IMR-90 (cell line): ENCODE results near the gene SPINK4. TPM values are rescaled to one million over a fixed set of nuclear protein-coding genes. Genes with fewer than 3 reads are reported as not detected.

Experiments used
- ATAC-seq: fragments of 200-7000 bp; cut with Tn5 transposase; 2 replicates; pipeline ENCODE4 v1.9.1; 2020; ENCODE audit warnings: low read depth, mild to moderate bottlenecking, moderate library complexity
- BruUV-seq: library from RNA; stranded (reverse); fragments of 400-500 nt; replicated peaks from 2 replicates; lab custom pipeline; 2021; lab: Mats Ljungman, UMichigan
- CTCF ChIA-PET: fragments of 300-600 bp; formaldehyde crosslinking; extraction: SDS; loops from one replicate; lab custom pipeline; 2021; ENCODE audit warnings: antibody characterized with exemption; lab: Yijun Ruan, JAX
- POLR2A ChIA-PET: fragments of 300-600 bp; sonication (Branson Sonifier 250); formaldehyde crosslinking; loops from one replicate; lab custom pipeline; 2022; ENCODE audit warnings: antibody characterized with exemption; ENCODE audit not compliant: unreplicated experiment; lab: Charles Lee
- DNase-seq: peaks from one replicate; pipeline ENCODE4 v3.0.0; 2013
- H2AFZ ChIP-seq: replicated peaks from 2 replicates; pipeline ENCODE3; 2013; ENCODE audit warnings: low read length, mild to moderate bottlenecking; ENCODE audit not compliant: poor library complexity
- H2AK5ac ChIP-seq: 2 replicates; pipeline ENCODE4 v1.6.1; 2013; ENCODE audit warnings: low read depth, low read length, inconsistent platforms
- H2AK9ac ChIP-seq: replicated peaks from 2 replicates; pipeline ENCODE3; 2013; ENCODE audit warnings: mild to moderate bottlenecking, low read depth, low read length, moderate library complexity; ENCODE audit not compliant: poor library complexity
- H2BK120ac ChIP-seq: 2 replicates; pipeline ENCODE4 v1.6.1; 2013; ENCODE audit warnings: low read depth, low read length, inconsistent platforms
- H2BK15ac ChIP-seq: 3 replicates; pipeline ENCODE4 v1.6.1; 2013; ENCODE audit warnings: low read depth, low read length, inconsistent platforms
- H2BK20ac ChIP-seq: 2 replicates; pipeline ENCODE4 v1.6.1; 2013; ENCODE audit warnings: low read depth, mild to moderate bottlenecking, inconsistent platforms, low read length, moderate library complexity
- H2BK5ac ChIP-seq: 2 replicates; pipeline ENCODE4 v1.6.1; 2013; ENCODE audit warnings: mild to moderate bottlenecking, low read depth, low read length, inconsistent platforms; ENCODE audit not compliant: poor library complexity, severe bottlenecking
- H3K14ac ChIP-seq: replicated peaks from 2 replicates; pipeline ENCODE4 v1.6.1; 2013; ENCODE audit warnings: low read depth, low read length, inconsistent platforms
- H3K18ac ChIP-seq: 2 replicates; pipeline ENCODE4 v1.6.1; 2013; ENCODE audit warnings: low read depth, low read length, control low read depth
- H3K23ac ChIP-seq: 2 replicates; pipeline ENCODE4 v1.6.1; 2013; ENCODE audit warnings: low read depth, low read length, inconsistent platforms
- H3K27ac ChIP-seq: 2 replicates; pipeline ENCODE4 v1.5.1; 2013; ENCODE audit warnings: mild to moderate bottlenecking, control low read depth, low read length; ENCODE audit not compliant: insufficient read depth
- H3K27me3 ChIP-seq: 2 replicates; pipeline ENCODE4 v1.6.1; 2013; ENCODE audit warnings: low read length; ENCODE audit not compliant: control insufficient read depth, insufficient read depth
- H3K36me3 ChIP-seq: 2 replicates; pipeline ENCODE4 v1.6.1; 2013; ENCODE audit warnings: low read length, mixed read lengths; ENCODE audit not compliant: control insufficient read depth, insufficient read depth
- H3K4ac ChIP-seq: 2 replicates; pipeline ENCODE4 v1.6.1; 2013; ENCODE audit warnings: low read depth, low read length, inconsistent platforms
- H3K4me1 ChIP-seq: 2 replicates; pipeline ENCODE4 v1.6.1; 2013; ENCODE audit warnings: low read length, mixed read lengths; ENCODE audit not compliant: control insufficient read depth, insufficient read depth
- H3K4me2 ChIP-seq: 2 replicates; pipeline ENCODE4 v1.6.1; 2013; ENCODE audit warnings: low read depth, mild to moderate bottlenecking, control low read depth, low read length, moderate library complexity
- H3K4me3 ChIP-seq: 2 replicates; pipeline ENCODE4 v1.5.1; 2013; ENCODE audit warnings: low read depth, mild to moderate bottlenecking, control low read depth, low read length, moderate library complexity; ENCODE audit not compliant: insufficient read depth
- H3K56ac ChIP-seq: 2 replicates; pipeline ENCODE4 v1.6.1; 2013; ENCODE audit warnings: low read length, inconsistent platforms; ENCODE audit not compliant: insufficient read depth; ENCODE audit errors: extremely low read depth
- H3K79me1 ChIP-seq, 2 experiments: 2 replicates each; pipeline ENCODE4 v1.6.1; 2013; ENCODE audit warnings: low read length in 2 of 2, inconsistent platforms in 1 of 2, low read depth in 1 of 2
- H3K9ac ChIP-seq: 2 replicates; pipeline ENCODE4 v1.6.1; 2013; ENCODE audit warnings: low read depth, low read length, control low read depth
- H3K9me1 ChIP-seq: 2 replicates; pipeline ENCODE4 v1.6.1; 2013; ENCODE audit warnings: low read length, inconsistent platforms; ENCODE audit not compliant: insufficient read depth
- H3K9me3 ChIP-seq: 2 replicates; pipeline ENCODE4 v1.6.1; 2013; ENCODE audit warnings: low read length; ENCODE audit not compliant: control insufficient read depth, insufficient read depth
- H4K20me1 ChIP-seq: 2 replicates; pipeline ENCODE4 v1.6.1; 2013; ENCODE audit warnings: low read length, inconsistent platforms; ENCODE audit not compliant: insufficient read depth
- H4K5ac ChIP-seq: 2 replicates; pipeline ENCODE4 v1.6.1; 2013; ENCODE audit warnings: mild to moderate bottlenecking, low read depth, low read length, control low read depth
- H4K8ac ChIP-seq, 2 experiments: 2 replicates each; pipeline ENCODE4 v1.6.1; 2013; ENCODE audit warnings: low read depth in 2 of 2, low read length in 2 of 2, control low read depth in 1 of 2, inconsistent platforms in 1 of 2
- H4K91ac ChIP-seq: 2 replicates; pipeline ENCODE4 v1.6.1; 2013; ENCODE audit warnings: low read depth, low read length, inconsistent platforms; ENCODE audit not compliant: insufficient read depth
- BHLHE40 ChIP-seq: fragments of 150-350 bp; IDR thresholded peaks from 2 replicates; pipeline ENCODE4 v1.6.1; 2016; ENCODE audit warnings: mild to moderate bottlenecking, low read depth, low read length
- CEBPB ChIP-seq: IDR thresholded peaks from 2 replicates; pipeline ENCODE4 v1.6.1; 2012; ENCODE audit warnings: low read depth, low read length, improper control_type of control experiment
- CHD1 ChIP-seq: IDR thresholded peaks from 2 replicates; pipeline ENCODE4 v1.6.1; 2012; ENCODE audit warnings: low read depth, low read length, improper control_type of control experiment
- FOS ChIP-seq: fragments of 150-350 bp; IDR thresholded peaks from 2 replicates; pipeline ENCODE4 v1.6.1; 2016; ENCODE audit warnings: low read depth, low read length
- MAFK ChIP-seq: IDR thresholded peaks from 2 replicates; pipeline ENCODE4 v1.6.1; 2012; ENCODE audit warnings: low read depth, low read length, improper control_type of control experiment
- MAZ ChIP-seq: IDR thresholded peaks from 2 replicates; pipeline ENCODE4 v1.6.1; 2012; ENCODE audit warnings: low read depth, mild to moderate bottlenecking, low read length, improper control_type of control experiment, moderate library complexity, borderline replicate concordance
- MXI1 ChIP-seq: IDR thresholded peaks from 2 replicates; pipeline ENCODE4 v1.6.1; 2012; ENCODE audit warnings: low read depth, mild to moderate bottlenecking, low read length, moderate library complexity, borderline replicate concordance
- NFE2L2 ChIP-seq: fragments of 150-350 bp; IDR thresholded peaks from 2 replicates; pipeline ENCODE4 v1.6.1; 2016; ENCODE audit warnings: low read depth, mild to moderate bottlenecking, low read length
- POLR2A ChIP-seq: IDR thresholded peaks from 2 replicates; pipeline ENCODE4 v1.6.1; 2012; ENCODE audit warnings: mild to moderate bottlenecking, low read depth, low read length
- RCOR1 ChIP-seq: IDR thresholded peaks from 2 replicates; pipeline ENCODE4 v1.6.1; 2012; ENCODE audit warnings: mild to moderate bottlenecking, low read length, improper control_type of control experiment; ENCODE audit not compliant: insufficient replicate concordance
- RFX5 ChIP-seq: IDR thresholded peaks from 2 replicates; pipeline ENCODE4 v1.8.0; 2012; ENCODE audit warnings: low read depth, mild to moderate bottlenecking, low read length, moderate library complexity
- SMC3 ChIP-seq: fragments of 150-350 bp; IDR thresholded peaks from 2 replicates; pipeline ENCODE4 v1.6.1; 2016; ENCODE audit warnings: low read depth, mild to moderate bottlenecking, antibody characterized with exemption, low read length, moderate library complexity
- WGBS, 2 experiments: methylation state at CpG; one replicate each; pipeline versions ENCODE4 v1.1.5 to v1.1.7; 2013; ENCODE audit warnings: missing lambda C conversion rate in 2 of 2; ENCODE audit not compliant: insufficient read length in 1 of 2; ENCODE audit errors: extremely low coverage in 2 of 2; 5-methylcytosine and 5-hydroxymethylcytosine counted together
- dilution Hi-C: fragments of 300-500 bp; cut with HindIII; formaldehyde crosslinking; loops from one replicate; pipeline ENCODE4 v1.14.3; 2018; ENCODE audit warnings: low sequenced_read_pairs; ENCODE audit not compliant: unreplicated experiment
- in situ Hi-C: fragments of 300-500 bp; cut with MboI; formaldehyde crosslinking; loops from 3 replicates; pipeline ENCODE4 v1.14.3; 2019; ENCODE audit warnings: low sequenced_read_pairs, inconsistent platforms, mixed read lengths
- intact Hi-C: fragments of 100-400 bp; cut with micrococcal nuclease; formaldehyde crosslinking; loops from 2 replicates; pipeline ENCODE4 v1.10.0; 2022
- polyA plus RNA-seq, 3 experiments: library from polyadenylated mRNA; depleted of rRNA; stranded (reverse); fragments of >200 nt; gene quantifications; 2 replicates each; pipeline ENCODE4 v1.2.3, GENCODE V29; 2012; ENCODE audit warnings: low replicate concordance in 1 of 3
- total RNA-seq: library from RNA; depleted of rRNA; stranded (reverse); fragments of >200 nt; gene quantifications from 2 replicates; pipeline ENCODE4 v1.2.3, GENCODE V29; 2012
- TF ChIP-seq, protein P1 (sequence below): fragments of 150-350 bp; IDR thresholded peaks from 2 replicates; pipeline ENCODE4 v1.6.1; 2016; ENCODE audit warnings: low read depth, mild to moderate bottlenecking, low read length, moderate library complexity, borderline replicate concordance
- TF ChIP-seq, protein P2 (sequence below): fragments of 150-350 bp; IDR thresholded peaks from 2 replicates; pipeline ENCODE4 v1.6.1; 2017; ENCODE audit warnings: mild to moderate bottlenecking, antibody characterized with exemption, low read length, low read depth

The SPINK4 gene
- total and polyA plus RNA-seq, 2 of the 4 experiments (the other 2 are of a cell fraction): not detected

DNA sequence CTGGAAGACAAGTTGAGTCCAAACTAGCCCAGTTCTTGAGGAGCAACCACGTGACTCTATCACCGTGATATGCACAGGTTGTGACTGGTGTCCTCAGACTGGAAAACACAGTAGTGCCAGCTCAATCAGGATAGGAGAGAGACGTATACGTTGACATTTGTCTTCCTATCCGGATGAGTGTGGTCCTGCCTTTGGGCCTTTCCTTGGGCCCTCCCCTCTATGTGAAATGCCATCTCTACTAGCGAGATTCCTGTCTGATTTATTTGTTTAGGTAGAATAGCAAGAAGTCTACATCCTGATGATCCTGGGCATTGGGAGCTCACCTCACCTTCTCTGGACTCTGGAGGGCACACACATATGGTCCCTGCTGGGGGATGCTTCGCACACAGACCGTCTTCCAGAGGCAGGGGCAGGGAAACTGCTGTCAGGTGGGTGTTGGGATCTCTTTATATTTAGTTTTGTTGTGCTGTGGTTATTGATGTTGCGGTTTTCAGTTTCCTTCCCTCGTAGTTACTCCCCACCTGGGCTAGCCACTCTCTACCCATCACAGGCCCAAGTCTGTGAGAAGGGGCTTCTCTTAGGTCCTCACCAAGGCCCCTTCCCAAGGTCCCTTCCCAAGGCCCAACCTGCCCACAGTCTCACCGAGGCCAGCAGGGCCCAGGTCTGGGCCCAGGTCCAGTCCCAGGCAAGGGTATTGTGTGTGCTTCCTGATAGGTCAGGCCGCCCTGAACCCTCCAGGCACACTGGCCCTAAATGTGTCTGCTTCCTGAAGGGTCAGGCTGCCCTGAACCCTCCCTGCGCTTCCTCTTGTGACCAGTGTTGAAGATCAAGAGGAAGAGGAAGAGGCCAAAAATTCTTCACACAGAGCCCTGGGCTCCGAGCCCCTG lies 19.0 kb upstream of the SPINK4 start:
- ATAC-seq: no peak
- BruUV-seq: no TSS peak
- H3K4me1 ChIP-seq: peaks cover 4% of the 10 kb centered on the region
- TF ChIP-seq SMC3: no peak
- TF ChIP-seq MAFK: no peak
- TF ChIP-seq FOS: no peak
- TF ChIP-seq CHD1: no peak
- TF ChIP-seq POLR2A: no peak
- TF ChIP-seq RCOR1: no peak
- no peak for TF ChIP-seq BHLHE40
- TF ChIP-seq, protein P1, sequence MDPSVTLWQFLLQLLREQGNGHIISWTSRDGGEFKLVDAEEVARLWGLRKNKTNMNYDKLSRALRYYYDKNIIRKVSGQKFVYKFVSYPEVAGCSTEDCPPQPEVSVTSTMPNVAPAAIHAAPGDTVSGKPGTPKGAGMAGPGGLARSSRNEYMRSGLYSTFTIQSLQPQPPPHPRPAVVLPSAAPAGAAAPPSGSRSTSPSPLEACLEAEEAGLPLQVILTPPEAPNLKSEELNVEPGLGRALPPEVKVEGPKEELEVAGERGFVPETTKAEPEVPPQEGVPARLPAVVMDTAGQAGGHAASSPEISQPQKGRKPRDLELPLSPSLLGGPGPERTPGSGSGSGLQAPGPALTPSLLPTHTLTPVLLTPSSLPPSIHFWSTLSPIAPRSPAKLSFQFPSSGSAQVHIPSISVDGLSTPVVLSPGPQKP: no peak
- no peak for TF ChIP-seq NFE2L2
- no peak for TF ChIP-seq CEBPB
- no peak for TF ChIP-seq MXI1
- no peak for TF ChIP-seq RFX5
- TF ChIP-seq, protein P2, sequence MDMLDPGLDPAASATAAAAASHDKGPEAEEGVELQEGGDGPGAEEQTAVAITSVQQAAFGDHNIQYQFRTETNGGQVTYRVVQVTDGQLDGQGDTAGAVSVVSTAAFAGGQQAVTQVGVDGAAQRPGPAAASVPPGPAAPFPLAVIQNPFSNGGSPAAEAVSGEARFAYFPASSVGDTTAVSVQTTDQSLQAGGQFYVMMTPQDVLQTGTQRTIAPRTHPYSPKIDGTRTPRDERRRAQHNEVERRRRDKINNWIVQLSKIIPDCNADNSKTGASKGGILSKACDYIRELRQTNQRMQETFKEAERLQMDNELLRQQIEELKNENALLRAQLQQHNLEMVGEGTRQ: no peak
- TF ChIP-seq MAZ: no peak

More for the DNA sequence above, 19.0 kb upstream of the SPINK4 start:
- Histone ChIP-seq H4K5ac (no peak overlapping the region), H2BK15ac (no peak overlapping the region), H2AK9ac (no peak overlapping the region), H3K14ac (no peak overlapping the region; the same call in 1 of the 2 replicates), H2BK120ac (no peak overlapping the region), H3K4me2 (no peak overlapping the region), H3K27me3 (peaks cover 16% of the 10 kb centered on the region), H3K18ac (no peak overlapping the region), H4K91ac (no peak overlapping the region), H3K79me1 (no peaks in the 10 kb centered on the region), H3K9me1 (0 out of 2 replicates have a peak, but pooled peaks cover 3% of the 10 kb centered on the region), H3K9me3 (no peaks in the 10 kb centered on the region), H2AFZ (no peak overlapping the region), H2BK5ac (no peak overlapping the region), H3K27ac (no peak overlapping the region), H3K23ac (no peak overlapping the region; the same call in 1 of the 2 replicates), H2AK5ac (0 out of 2 replicates have a peak overlapping the region, but pooled peaks have one; percentile 54), H3K4ac (no peak overlapping the region; the same call in 1 of the 2 replicates), H4K8ac (no peak overlapping the region), H3K36me3 (no peaks in the 10 kb centered on the region), H4K20me1 (no peaks in the 10 kb centered on the region), H3K9ac (no peak overlapping the region), H3K4me3 (no peak overlapping the region), H2BK20ac (0 out of 2 replicates have a peak overlapping the region, but pooled peaks have one; percentile 12), H3K56ac (no peak overlapping the region)
- ChIA-PET CTCF (no interaction called here), POLR2A (no interaction called here)
- in situ Hi-C loops: no loop called here
- intact Hi-C loops: loop anchor here (5.0 kb wide), 1 partner anchor 34 kb away; no protein-coding TSS in a partner anchor
- DNase-seq: no peak
- WGBS, 2 experiments: 88% methylated on average over 3 of the region's 14 CpGs; no CpG with 5 or more reads in 1 of the 2 experiments
- dilution Hi-C loops: no loop called here
